Left lung (tissue), 10 donors: Measurements from ENCODE around the gene CENPB. TPM values are rescaled to one million over a fixed set of nuclear protein-coding genes. Genes with fewer than 3 reads are reported as not detected.

Experiments
- ATAC-seq: fragments of 200-7000 bp; cut with Tn5 transposase; one replicate; pipeline ENCODE4 v1.9.1; 2020; ENCODE audit warnings: moderate library complexity
- DNase-seq, 4 donors: peaks; one replicate each; pipeline ENCODE4 v3.0.0-alpha.2; 2013 to 2020
- H3K27ac ChIP-seq, 2 donors: fragments of 200-600 bp; sonication (generic) in 1 of 2; one replicate each; pipeline versions ENCODE4 v1.5.0 to v1.8.0; 2020 to 2021
- H3K27me3 ChIP-seq, 2 donors: fragments of 200-600 bp; sonication (generic) in 1 of 2; one replicate each; pipeline versions ENCODE4 v1.5.0 to v1.8.0; 2020 to 2021
- H3K36me3 ChIP-seq, 2 donors: fragments of 200-600 bp; sonication (generic) in 1 of 2; one replicate each; pipeline versions ENCODE4 v1.5.0 to v1.8.0; 2020 to 2021
- H3K4me1 ChIP-seq, 2 donors: fragments of 200-600 bp; one replicate each; pipeline ENCODE4 v1.8.0; 2021
- H3K4me3 ChIP-seq, 2 donors: fragments of 200-600 bp; sonication (generic) in 1 of 2; one replicate each; pipeline versions ENCODE4 v1.5.0 to v1.8.0; 2020 to 2021; ENCODE audit warnings: mild to moderate bottlenecking in 1 of 2
- H3K9me3 ChIP-seq, 2 donors: fragments of 200-600 bp; sonication (generic) in 1 of 2; one replicate each; pipeline versions ENCODE4 v1.5.0 to v1.8.0; 2020 to 2021
- CTCF ChIP-seq, 2 donors: fragments of 200-600 bp; sonication (generic) in 1 of 2; IDR thresholded peaks; one replicate each; pipeline versions ENCODE4 v1.5.0 to v1.8.0; 2021; ENCODE audit warnings: antibody characterized with exemption in 2 of 2
- intact Hi-C, 2 donors: fragments of 100-400 bp; cut with DNase I; formaldehyde crosslinking; loops; one replicate each; pipeline versions ENCODE4 v1.11.2 to v1.14.2; 2022
- polyA plus RNA-seq, 6 donors: library from polyadenylated mRNA; unstranded; fragments of 120-200 nt; gene quantifications; one replicate each; pipeline ENCODE4 v1.2.1, GENCODE V29; 2013; ENCODE audit not compliant: insufficient read length in 6 of 6
- total RNA-seq, 2 donors: library from RNA; stranded (reverse); fragmentation: NEBNext Ultra II Directional; extraction: Animal tissue kit (Norgen Biotek cat#: 25700); gene quantifications; one replicate each; pipeline ENCODE4 v1.2.1, GENCODE V29; 2021
- donor health status: DM: no; HTN: yes; CAD: no.
- donor health status: DM: no; HTN: no; CAD: no.

CENPB gene
- total and polyA plus RNA-seq, 8 donors = 38.0 to 94.5 (median 53.4) TPM

- Histone ChIP-seq H3K4me3 (peak overlapping the region in 1 of 2 donors; percentile 73), H3K4me1 (peaks cover 29 to 78% of the 10 kb centered on the region in 2 donors), H3K36me3 (peaks cover 0 to 11% of the 10 kb centered on the region in 2 donors), H3K27ac (peak overlapping the region in 1 of 2 donors; percentile 1), H3K27me3 (peaks cover 0 to under 1% of the 10 kb centered on the region in 2 donors), H3K9me3 (no peaks in the 10 kb centered on the region)
- intact Hi-C loops = loop anchor here in 1 of 2 donors (5.0 kb wide), 1 partner anchor 33 kb away; no protein-coding TSS in a partner anchor
- TF ChIP-seq CTCF (IDR thresholded peaks at IDR 0.05) = no peak
- ATAC-seq (no peak), DNase-seq (peak in 1 of 4 donors; percentile 62)
These were observed 2.2 kb downstream of the CENPB start for GRCh38 chr20:3784216-3784853.

GRCh38 chr20:3783511-3784195 lies 2.9 kb downstream of the CENPB start:
- Histone ChIP-seq H3K4me3 (no peak overlapping the region), H3K36me3 (peaks cover 0 to 11% of the 10 kb centered on the region in 2 donors), H3K4me1 (peaks cover 29 to 76% of the 10 kb centered on the region in 2 donors), H3K27ac (no peak overlapping the region), H3K27me3 (peaks cover 0 to 7% of the 10 kb centered on the region in 2 donors), H3K9me3 (no peaks in the 10 kb centered on the region)
- DNase-seq (no peak), ATAC-seq (no peak)
- no peak for TF ChIP-seq CTCF (IDR thresholded peaks at IDR 0.05)
- intact Hi-C loops = loop anchor here in 1 of 2 donors (5.0 kb wide), 1 partner anchor 34 kb away; no protein-coding TSS in a partner anchor

GRCh38 chr20:3783068-3783489 lies 3.5 kb downstream of the CENPB start:
- H3K9me3 ChIP-seq = no peaks in the 10 kb centered on the region
- peaks cover 0 to 11% of the 10 kb centered on the region in 2 donors for H3K36me3 ChIP-seq
- no peak overlapping the region for H3K4me3 ChIP-seq
- H3K27me3 ChIP-seq = peaks cover 0 to 13% of the 10 kb centered on the region in 2 donors
- intact Hi-C loops = loop anchor here in 1 of 2 donors (5.0 kb wide), 1 partner anchor 34 kb away; no protein-coding TSS in a partner anchor
- H3K4me1 ChIP-seq = peaks cover 29 to 77% of the 10 kb centered on the region in 2 donors
- no peak for TF ChIP-seq CTCF (IDR thresholded peaks at IDR 0.05)
- ATAC-seq = no peak
- peak in 1 of 4 donors; percentile 76 for DNase-seq
- H3K27ac ChIP-seq = no peak overlapping the region

GRCh38 chr20:3782597-3782996 lies 3.9 kb downstream of the CENPB start:
- Histone ChIP-seq H3K9me3 (no peaks in the 10 kb centered on the region), H3K4me3 (no peak overlapping the region), H3K36me3 (peaks cover 0 to 11% of the 10 kb centered on the region in 2 donors), H3K27ac (no peak overlapping the region), H3K4me1 (peaks cover 28 to 77% of the 10 kb centered on the region in 2 donors), H3K27me3 (peaks cover 0 to 18% of the 10 kb centered on the region in 2 donors)
- TF ChIP-seq CTCF (IDR thresholded peaks at IDR 0.05) = no peak
- ATAC-seq (no peak), DNase-seq (peak in 1 of 4 donors; percentile 53)
- intact Hi-C loops = loop anchor here in 1 of 2 donors (5.0 kb wide), 1 partner anchor 35 kb away; no protein-coding TSS in a partner anchor
